Astrocyte of the cerebellum (primary cell): Measurements from ENCODE around the gene C1orf210.

Source experiments
- DNase-seq: peaks from one replicate; pipeline ENCODE4 v3.0.0-alpha.2; 2011; ENCODE audit warnings: low read depth
- H3K4me3 ChIP-seq: 2 replicates; pipeline ENCODE4 v1.5.1; 2011; ENCODE audit warnings: mild to moderate bottlenecking, low read depth, low read length, moderate library complexity
- CTCF ChIP-seq: IDR thresholded peaks from 2 replicates; pipeline ENCODE4 v1.5.1; 2012; ENCODE audit warnings: low read length, low read depth, moderate library complexity, mild to moderate bottlenecking; ENCODE audit errors: missing control alignments
- in situ Hi-C: cut with HindIII; loops from 2 replicates; pipeline ENCODE4 v1.10.0; 2017; ENCODE audit warnings: low sequenced_read_pairs

The C1orf210 gene

GRCh38 chr1:43306688-43307457 is 21.5 kb upstream of the C1orf210 start:
- DNase-seq, result no peak
- in situ Hi-C loops, result no loop called here
- H3K4me3 ChIP-seq, result no peak overlapping the region
- no peak for TF ChIP-seq CTCF

GRCh38 chr1:43305926-43306687 is 20.7 kb upstream of the C1orf210 start:
- H3K4me3 ChIP-seq, result no peak overlapping the region
- no peak for DNase-seq
- in situ Hi-C loops, result no loop called here
- no peak for TF ChIP-seq CTCF

DNA sequence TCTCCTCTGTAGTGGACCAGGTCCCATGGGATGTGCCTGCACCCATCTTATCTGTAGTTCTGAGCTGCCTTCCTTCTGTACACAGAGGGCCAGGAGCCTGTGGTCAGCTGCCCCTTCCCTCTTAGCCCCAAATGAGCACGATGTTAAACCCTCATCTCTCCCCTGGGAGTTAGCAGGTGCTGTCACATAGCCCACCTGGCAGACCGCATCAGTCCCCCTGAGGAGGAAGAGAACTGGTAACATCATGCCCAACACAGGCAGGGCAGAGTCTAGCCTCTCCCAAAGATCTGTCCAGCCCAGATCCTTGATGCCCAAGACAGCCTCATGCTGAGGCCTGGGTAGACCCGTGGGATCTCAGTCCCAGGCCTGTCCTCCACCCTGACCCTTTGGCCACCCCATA is 20.1 kb upstream of the C1orf210 start:
- no peak for TF ChIP-seq CTCF
- no peak overlapping the region for H3K4me3 ChIP-seq
- DNase-seq, result no peak
- in situ Hi-C loops, result no loop called here

GRCh38 chr1:43304771-43305300 is 19.5 kb upstream of the C1orf210 start:
- no peak overlapping the region for H3K4me3 ChIP-seq
- TF ChIP-seq CTCF, result no peak
- in situ Hi-C loops, result no loop called here
- no peak for DNase-seq

- no peak overlapping the region for H3K4me3 ChIP-seq
- in situ Hi-C loops, result no loop called here
- no peak for TF ChIP-seq CTCF
- DNase-seq, result no peak
These were observed 18.9 kb upstream of the C1orf210 start for GRCh38 chr1:43304314-43304681.

GRCh38 chr1:43303471-43304313 is 18.3 kb upstream of the C1orf210 start:
- no peak overlapping the region for H3K4me3 ChIP-seq

More at GRCh38 chr1:43303471-43304313, 18.3 kb upstream of the C1orf210 start:
- in situ Hi-C loops, result no loop called here
- DNase-seq, result no peak
- no peak for TF ChIP-seq CTCF
